HepG2 (cell line): ENCODE results near the gene MFSD8. TPM values are rescaled to one million over a fixed set of nuclear protein-coding genes. Genes with fewer than 3 reads are reported as not detected.

Source experiments
- KDM2A ChIP-seq: sonication (generic); formaldehyde crosslinking; IDR thresholded peaks from 2 replicates; pipeline ENCODE4 v1.4.0; 2020; ENCODE audit warnings: low read depth, missing genetic modification reagents, borderline replicate concordance
- MTA3 ChIP-seq: sonication (generic); formaldehyde crosslinking; IDR thresholded peaks from 2 replicates; pipeline ENCODE4 v1.4.0; 2020; ENCODE audit warnings: missing genetic modification reagents
- PTBP1 ChIP-seq: fragments of 200-400 bp; formaldehyde crosslinking; IDR thresholded peaks from 2 replicates; pipeline ENCODE4 v1.6.1; 2018; ENCODE audit warnings: low read length, low read depth; ENCODE audit not compliant: poor library complexity, severe bottlenecking
- RNF2 ChIP-seq: fragments of 450-650 bp; conservative IDR thresholded peaks from 2 replicates; pipeline ENCODE4 v1.6.1; 2016; ENCODE audit warnings: low read depth
- RXRB ChIP-seq: IDR thresholded peaks from 2 replicates; pipeline ENCODE4 v1.6.1; 2016; ENCODE audit warnings: borderline replicate concordance, missing genetic modification reagents, missing compliant biosample characterization
- SIN3B ChIP-seq: fragments of 150-350 bp; IDR thresholded peaks from 2 replicates; pipeline ENCODE4 v1.6.1; 2014; ENCODE audit warnings: low read length
- TCF12 ChIP-seq, 2 experiments: fragments of 450-650 bp in 1 of 2; sonication (generic) in 1 of 2; formaldehyde crosslinking in 1 of 2; IDR thresholded peaks; 2 replicates each; pipeline versions ENCODE4 v1.6.1 to v1.8.0; 2017 to 2022; ENCODE audit warnings: antibody characterized with exemption in 1 of 2, mild to moderate bottlenecking in 1 of 2, missing genetic modification reagents in 1 of 2, moderate library complexity in 1 of 2
- ZBTB1 ChIP-seq: sonication (generic); formaldehyde crosslinking; IDR thresholded peaks from 2 replicates; pipeline ENCODE4 v1.4.0; 2020; ENCODE audit warnings: missing genetic modification reagents, borderline replicate concordance
- ZNF292 ChIP-seq: sonication (generic); formaldehyde crosslinking; IDR thresholded peaks from 2 replicates; pipeline ENCODE4 v1.8.1; 2022; ENCODE audit warnings: mild to moderate bottlenecking, low read depth, missing genetic modification reagents, borderline replicate concordance
- ZNF607 ChIP-seq: sonication (generic); formaldehyde crosslinking; IDR thresholded peaks from 2 replicates; pipeline ENCODE4 v1.5.1; 2020; ENCODE audit warnings: missing genetic modification reagents, mild to moderate bottlenecking, borderline replicate concordance
- ZNF672 ChIP-seq: sonication (generic); formaldehyde crosslinking; IDR thresholded peaks from 2 replicates; pipeline ENCODE4 v1.8.1; 2022; ENCODE audit warnings: missing genetic modification reagents
- ZSCAN30 ChIP-seq: sonication (generic); formaldehyde crosslinking; IDR thresholded peaks from 2 replicates; pipeline ENCODE4 v1.5.0; 2020; ENCODE audit warnings: mild to moderate bottlenecking, missing genetic modification reagents
- polyA plus RNA-seq, 8 experiments: library from polyadenylated mRNA; depleted of rRNA in 3 of 8; stranded (reverse) in 7 of 8; unstranded in 1 of 8; fragments of >200 nt; fragmentation: Illumina TruSeq in 4 of 8; extraction: Trizol in 4 of 8; gene quantifications; 2 replicates each; pipeline versions ENCODE4 v1.2.1 to v1.2.3, GENCODE V29; 2011 to 2016; ENCODE audit warnings: low read depth in 4 of 8, missing spikeins in 1 of 8, mixed read lengths in 1 of 8; ENCODE audit not compliant: insufficient read depth in 1 of 8
- total RNA-seq, 5 experiments: library from RNA; depleted of rRNA; stranded (reverse); fragments of >200 nt; fragmentation: Illumina TruSeq; extraction: Trizol; gene quantifications; 2 replicates each; pipeline ENCODE4 v1.2.3, GENCODE V29; 2016; ENCODE audit warnings: low read depth in 1 of 5
- TF ChIP-seq, protein P1 (sequence below): sonication (generic); formaldehyde crosslinking; IDR thresholded peaks from 2 replicates; pipeline ENCODE4 v1.5.1; 2020; ENCODE audit warnings: mild to moderate bottlenecking, missing genetic modification reagents, moderate library complexity
- TF ChIP-seq, protein P2 (sequence below): sonication (generic); formaldehyde crosslinking; IDR thresholded peaks from 2 replicates; pipeline ENCODE4 v1.4.0; 2020; ENCODE audit warnings: missing genetic modification reagents
- TF ChIP-seq, protein P3 (sequence below): sonication (generic); formaldehyde crosslinking; IDR thresholded peaks from 2 replicates; pipeline ENCODE4 v1.4.0; 2020; ENCODE audit warnings: low read depth, missing genetic modification reagents

Gene MFSD8
- total and polyA plus RNA-seq, 2 of the 13 experiments (the other 11 are each of a cell fraction or from before 2014, with no cell fraction given), result 24.8 to 25.5 TPM

DNA sequence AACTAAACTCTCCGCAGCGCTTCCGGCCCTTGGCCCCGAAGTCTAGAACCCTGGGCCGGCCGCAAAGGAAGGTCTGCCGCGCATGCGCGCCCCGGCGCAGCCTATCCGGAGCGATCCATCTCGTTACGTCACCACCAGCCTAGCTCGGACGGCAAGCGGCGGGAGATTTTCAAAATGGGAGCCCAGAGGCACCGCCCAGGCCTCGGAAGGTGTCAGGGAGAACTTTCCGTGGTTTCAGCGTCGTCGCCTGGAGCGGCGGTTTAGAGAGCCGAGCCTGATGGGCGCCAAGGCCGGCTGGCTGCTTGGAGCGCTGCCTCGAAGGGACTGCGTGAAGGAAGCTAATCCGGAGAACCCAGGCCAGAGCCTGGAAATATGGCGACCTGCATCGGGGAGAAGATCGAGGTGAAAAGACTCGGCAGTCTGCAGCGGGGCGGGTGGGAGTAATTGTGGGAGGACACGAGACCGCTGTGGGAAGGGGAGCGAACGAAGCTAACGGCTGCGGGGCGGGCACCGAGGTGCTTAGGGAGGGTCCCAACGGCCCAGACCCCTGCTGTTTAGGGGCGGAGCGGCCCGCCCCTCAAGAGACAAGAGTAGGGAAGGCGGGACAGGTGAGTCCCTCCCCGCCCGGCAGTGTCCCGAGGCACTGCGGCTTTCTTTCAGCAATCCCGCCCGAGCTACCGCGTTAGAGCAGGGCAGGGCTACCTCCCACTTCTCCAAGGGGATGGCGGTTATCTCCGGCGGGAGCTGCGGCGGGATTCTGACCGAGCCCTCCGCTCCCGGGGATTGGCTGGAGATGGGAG lies 84.0 kb downstream of the MFSD8 start, which contains the start of gene PLK4 (continued):
- TF ChIP-seq, protein P1, sequence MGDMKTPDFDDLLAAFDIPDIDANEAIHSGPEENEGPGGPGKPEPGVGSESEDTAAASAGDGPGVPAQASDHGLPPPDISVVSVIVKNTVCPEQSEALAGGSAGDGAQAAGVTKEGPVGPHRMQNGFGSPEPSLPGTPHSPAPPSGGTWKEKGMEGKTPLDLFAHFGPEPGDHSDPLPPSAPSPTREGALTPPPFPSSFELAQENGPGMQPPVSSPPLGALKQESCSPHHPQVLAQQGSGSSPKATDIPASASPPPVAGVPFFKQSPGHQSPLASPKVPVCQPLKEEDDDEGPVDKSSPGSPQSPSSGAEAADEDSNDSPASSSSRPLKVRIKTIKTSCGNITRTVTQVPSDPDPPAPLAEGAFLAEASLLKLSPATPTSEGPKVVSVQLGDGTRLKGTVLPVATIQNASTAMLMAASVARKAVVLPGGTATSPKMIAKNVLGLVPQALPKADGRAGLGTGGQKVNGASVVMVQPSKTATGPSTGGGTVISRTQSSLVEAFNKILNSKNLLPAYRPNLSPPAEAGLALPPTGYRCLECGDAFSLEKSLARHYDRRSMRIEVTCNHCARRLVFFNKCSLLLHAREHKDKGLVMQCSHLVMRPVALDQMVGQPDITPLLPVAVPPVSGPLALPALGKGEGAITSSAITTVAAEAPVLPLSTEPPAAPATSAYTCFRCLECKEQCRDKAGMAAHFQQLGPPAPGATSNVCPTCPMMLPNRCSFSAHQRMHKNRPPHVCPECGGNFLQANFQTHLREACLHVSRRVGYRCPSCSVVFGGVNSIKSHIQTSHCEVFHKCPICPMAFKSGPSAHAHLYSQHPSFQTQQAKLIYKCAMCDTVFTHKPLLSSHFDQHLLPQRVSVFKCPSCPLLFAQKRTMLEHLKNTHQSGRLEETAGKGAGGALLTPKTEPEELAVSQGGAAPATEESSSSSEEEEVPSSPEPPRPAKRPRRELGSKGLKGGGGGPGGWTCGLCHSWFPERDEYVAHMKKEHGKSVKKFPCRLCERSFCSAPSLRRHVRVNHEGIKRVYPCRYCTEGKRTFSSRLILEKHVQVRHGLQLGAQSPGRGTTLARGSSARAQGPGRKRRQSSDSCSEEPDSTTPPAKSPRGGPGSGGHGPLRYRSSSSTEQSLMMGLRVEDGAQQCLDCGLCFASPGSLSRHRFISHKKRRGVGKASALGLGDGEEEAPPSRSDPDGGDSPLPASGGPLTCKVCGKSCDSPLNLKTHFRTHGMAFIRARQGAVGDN (CRISPR knock-in tag), result peak; percentile 87
- no peak for TF ChIP-seq ZSCAN30
- 0 out of 2 replicates have a peak, but pooled peaks have one; percentile 27 for TF ChIP-seq ZNF292 (CRISPR knock-in tag)
- no peak for TF ChIP-seq ZNF607 (CRISPR knock-in tag)
- TF ChIP-seq, protein P2, sequence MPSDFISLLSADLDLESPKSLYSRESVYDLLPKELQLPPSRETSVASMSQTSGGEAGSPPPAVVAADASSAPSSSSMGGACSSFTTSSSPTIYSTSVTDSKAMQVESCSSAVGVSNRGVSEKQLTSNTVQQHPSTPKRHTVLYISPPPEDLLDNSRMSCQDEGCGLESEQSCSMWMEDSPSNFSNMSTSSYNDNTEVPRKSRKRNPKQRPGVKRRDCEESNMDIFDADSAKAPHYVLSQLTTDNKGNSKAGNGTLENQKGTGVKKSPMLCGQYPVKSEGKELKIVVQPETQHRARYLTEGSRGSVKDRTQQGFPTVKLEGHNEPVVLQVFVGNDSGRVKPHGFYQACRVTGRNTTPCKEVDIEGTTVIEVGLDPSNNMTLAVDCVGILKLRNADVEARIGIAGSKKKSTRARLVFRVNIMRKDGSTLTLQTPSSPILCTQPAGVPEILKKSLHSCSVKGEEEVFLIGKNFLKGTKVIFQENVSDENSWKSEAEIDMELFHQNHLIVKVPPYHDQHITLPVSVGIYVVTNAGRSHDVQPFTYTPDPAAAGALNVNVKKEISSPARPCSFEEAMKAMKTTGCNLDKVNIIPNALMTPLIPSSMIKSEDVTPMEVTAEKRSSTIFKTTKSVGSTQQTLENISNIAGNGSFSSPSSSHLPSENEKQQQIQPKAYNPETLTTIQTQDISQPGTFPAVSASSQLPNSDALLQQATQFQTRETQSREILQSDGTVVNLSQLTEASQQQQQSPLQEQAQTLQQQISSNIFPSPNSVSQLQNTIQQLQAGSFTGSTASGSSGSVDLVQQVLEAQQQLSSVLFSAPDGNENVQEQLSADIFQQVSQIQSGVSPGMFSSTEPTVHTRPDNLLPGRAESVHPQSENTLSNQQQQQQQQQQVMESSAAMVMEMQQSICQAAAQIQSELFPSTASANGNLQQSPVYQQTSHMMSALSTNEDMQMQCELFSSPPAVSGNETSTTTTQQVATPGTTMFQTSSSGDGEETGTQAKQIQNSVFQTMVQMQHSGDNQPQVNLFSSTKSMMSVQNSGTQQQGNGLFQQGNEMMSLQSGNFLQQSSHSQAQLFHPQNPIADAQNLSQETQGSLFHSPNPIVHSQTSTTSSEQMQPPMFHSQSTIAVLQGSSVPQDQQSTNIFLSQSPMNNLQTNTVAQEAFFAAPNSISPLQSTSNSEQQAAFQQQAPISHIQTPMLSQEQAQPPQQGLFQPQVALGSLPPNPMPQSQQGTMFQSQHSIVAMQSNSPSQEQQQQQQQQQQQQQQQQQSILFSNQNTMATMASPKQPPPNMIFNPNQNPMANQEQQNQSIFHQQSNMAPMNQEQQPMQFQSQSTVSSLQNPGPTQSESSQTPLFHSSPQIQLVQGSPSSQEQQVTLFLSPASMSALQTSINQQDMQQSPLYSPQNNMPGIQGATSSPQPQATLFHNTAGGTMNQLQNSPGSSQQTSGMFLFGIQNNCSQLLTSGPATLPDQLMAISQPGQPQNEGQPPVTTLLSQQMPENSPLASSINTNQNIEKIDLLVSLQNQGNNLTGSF (CRISPR knock-in tag), result no peak
- no peak for TF ChIP-seq MTA3 (CRISPR knock-in tag)
- no peak for TF ChIP-seq RNF2
- TF ChIP-seq ZBTB1 (CRISPR knock-in tag), result no peak
- TF ChIP-seq KDM2A (CRISPR knock-in tag), result peak; percentile 31; the same call in 1 of the 2 replicates
- TF ChIP-seq ZNF672 (CRISPR knock-in tag), result no peak
- peak; percentile 26 for TF ChIP-seq PTBP1
- TF ChIP-seq SIN3B, result peak; percentile 91
- no peak for TF ChIP-seq TCF12 (IDR thresholded peaks at IDR 0.05)
- TF ChIP-seq TCF12 (CRISPR knock-in tag; IDR thresholded peaks at IDR 0.05), result 0 out of 2 replicates have a peak, but pooled peaks have one; percentile 24
- peak; percentile 43; the same call in 1 of the 2 replicates for TF ChIP-seq RXRB (CRISPR knock-in tag)
- TF ChIP-seq, protein P3, sequence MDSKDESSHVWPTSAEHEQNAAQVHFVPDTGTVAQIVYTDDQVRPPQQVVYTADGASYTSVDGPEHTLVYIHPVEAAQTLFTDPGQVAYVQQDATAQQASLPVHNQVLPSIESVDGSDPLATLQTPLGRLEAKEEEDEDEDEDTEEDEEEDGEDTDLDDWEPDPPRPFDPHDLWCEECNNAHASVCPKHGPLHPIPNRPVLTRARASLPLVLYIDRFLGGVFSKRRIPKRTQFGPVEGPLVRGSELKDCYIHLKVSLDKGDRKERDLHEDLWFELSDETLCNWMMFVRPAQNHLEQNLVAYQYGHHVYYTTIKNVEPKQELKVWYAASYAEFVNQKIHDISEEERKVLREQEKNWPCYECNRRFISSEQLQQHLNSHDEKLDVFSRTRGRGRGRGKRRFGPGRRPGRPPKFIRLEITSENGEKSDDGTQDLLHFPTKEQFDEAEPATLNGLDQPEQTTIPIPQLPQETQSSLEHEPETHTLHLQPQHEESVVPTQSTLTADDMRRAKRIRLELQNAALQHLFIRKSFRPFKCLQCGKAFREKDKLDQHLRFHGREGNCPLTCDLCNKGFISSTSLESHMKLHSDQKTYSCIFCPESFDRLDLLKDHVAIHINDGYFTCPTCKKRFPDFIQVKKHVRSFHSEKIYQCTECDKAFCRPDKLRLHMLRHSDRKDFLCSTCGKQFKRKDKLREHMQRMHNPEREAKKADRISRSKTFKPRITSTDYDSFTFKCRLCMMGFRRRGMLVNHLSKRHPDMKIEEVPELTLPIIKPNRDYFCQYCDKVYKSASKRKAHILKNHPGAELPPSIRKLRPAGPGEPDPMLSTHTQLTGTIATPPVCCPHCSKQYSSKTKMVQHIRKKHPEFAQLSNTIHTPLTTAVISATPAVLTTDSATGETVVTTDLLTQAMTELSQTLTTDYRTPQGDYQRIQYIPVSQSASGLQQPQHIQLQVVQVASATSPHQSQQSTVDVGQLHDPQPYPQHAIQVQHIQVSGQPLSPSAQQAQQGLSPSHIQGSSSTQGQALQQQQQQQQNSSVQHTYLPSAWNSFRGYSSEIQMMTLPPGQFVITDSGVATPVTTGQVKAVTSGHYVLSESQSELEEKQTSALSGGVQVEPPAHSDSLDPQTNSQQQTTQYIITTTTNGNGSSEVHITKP (CRISPR knock-in tag), result no peak
